IMR-90 (cell line): ENCODE results near the gene NOS3. TPM values are rescaled to one million over a fixed set of nuclear protein-coding genes. Genes with fewer than 3 reads are reported as not detected.

Experiments used
- ATAC-seq: fragments of 200-7000 bp; cut with Tn5 transposase; 2 replicates; pipeline ENCODE4 v1.9.1; 2020; ENCODE audit warnings: low read depth, mild to moderate bottlenecking, moderate library complexity
- BruUV-seq: library from RNA; stranded (reverse); fragments of 400-500 nt; replicated peaks from 2 replicates; lab custom pipeline; 2021; lab: Mats Ljungman, UMichigan
- CTCF ChIA-PET: fragments of 300-600 bp; formaldehyde crosslinking; extraction: SDS; loops from one replicate; lab custom pipeline; 2021; ENCODE audit warnings: antibody characterized with exemption; lab: Yijun Ruan, JAX
- POLR2A ChIA-PET: fragments of 300-600 bp; sonication (Branson Sonifier 250); formaldehyde crosslinking; loops from one replicate; lab custom pipeline; 2022; ENCODE audit warnings: antibody characterized with exemption; ENCODE audit not compliant: unreplicated experiment; lab: Charles Lee
- DNase-seq: peaks from one replicate; pipeline ENCODE4 v3.0.0; 2013
- H2AFZ ChIP-seq: replicated peaks from 2 replicates; pipeline ENCODE3; 2013; ENCODE audit warnings: low read length, mild to moderate bottlenecking; ENCODE audit not compliant: poor library complexity
- H2AK5ac ChIP-seq: 2 replicates; pipeline ENCODE4 v1.6.1; 2013; ENCODE audit warnings: low read depth, low read length, inconsistent platforms
- H2AK9ac ChIP-seq: replicated peaks from 2 replicates; pipeline ENCODE3; 2013; ENCODE audit warnings: mild to moderate bottlenecking, low read depth, low read length, moderate library complexity; ENCODE audit not compliant: poor library complexity
- H2BK120ac ChIP-seq: 2 replicates; pipeline ENCODE4 v1.6.1; 2013; ENCODE audit warnings: low read depth, low read length, inconsistent platforms
- H2BK15ac ChIP-seq: 3 replicates; pipeline ENCODE4 v1.6.1; 2013; ENCODE audit warnings: low read depth, low read length, inconsistent platforms
- H2BK20ac ChIP-seq: 2 replicates; pipeline ENCODE4 v1.6.1; 2013; ENCODE audit warnings: low read depth, mild to moderate bottlenecking, inconsistent platforms, low read length, moderate library complexity
- H2BK5ac ChIP-seq: 2 replicates; pipeline ENCODE4 v1.6.1; 2013; ENCODE audit warnings: mild to moderate bottlenecking, low read depth, low read length, inconsistent platforms; ENCODE audit not compliant: poor library complexity, severe bottlenecking
- H3K14ac ChIP-seq: replicated peaks from 2 replicates; pipeline ENCODE4 v1.6.1; 2013; ENCODE audit warnings: low read depth, low read length, inconsistent platforms
- H3K18ac ChIP-seq: 2 replicates; pipeline ENCODE4 v1.6.1; 2013; ENCODE audit warnings: low read depth, low read length, control low read depth
- H3K23ac ChIP-seq: 2 replicates; pipeline ENCODE4 v1.6.1; 2013; ENCODE audit warnings: low read depth, low read length, inconsistent platforms
- H3K27ac ChIP-seq: 2 replicates; pipeline ENCODE4 v1.5.1; 2013; ENCODE audit warnings: mild to moderate bottlenecking, control low read depth, low read length; ENCODE audit not compliant: insufficient read depth
- H3K27me3 ChIP-seq: 2 replicates; pipeline ENCODE4 v1.6.1; 2013; ENCODE audit warnings: low read length; ENCODE audit not compliant: control insufficient read depth, insufficient read depth
- H3K36me3 ChIP-seq: 2 replicates; pipeline ENCODE4 v1.6.1; 2013; ENCODE audit warnings: low read length, mixed read lengths; ENCODE audit not compliant: control insufficient read depth, insufficient read depth
- H3K4ac ChIP-seq: 2 replicates; pipeline ENCODE4 v1.6.1; 2013; ENCODE audit warnings: low read depth, low read length, inconsistent platforms
- H3K4me1 ChIP-seq: 2 replicates; pipeline ENCODE4 v1.6.1; 2013; ENCODE audit warnings: low read length, mixed read lengths; ENCODE audit not compliant: control insufficient read depth, insufficient read depth
- H3K4me2 ChIP-seq: 2 replicates; pipeline ENCODE4 v1.6.1; 2013; ENCODE audit warnings: low read depth, mild to moderate bottlenecking, control low read depth, low read length, moderate library complexity
- H3K4me3 ChIP-seq: 2 replicates; pipeline ENCODE4 v1.5.1; 2013; ENCODE audit warnings: low read depth, mild to moderate bottlenecking, control low read depth, low read length, moderate library complexity; ENCODE audit not compliant: insufficient read depth
- H3K56ac ChIP-seq: 2 replicates; pipeline ENCODE4 v1.6.1; 2013; ENCODE audit warnings: low read length, inconsistent platforms; ENCODE audit not compliant: insufficient read depth; ENCODE audit errors: extremely low read depth
- H3K79me1 ChIP-seq, 2 experiments: 2 replicates each; pipeline ENCODE4 v1.6.1; 2013; ENCODE audit warnings: low read length in 2 of 2, inconsistent platforms in 1 of 2, low read depth in 1 of 2
- H3K9ac ChIP-seq: 2 replicates; pipeline ENCODE4 v1.6.1; 2013; ENCODE audit warnings: low read depth, low read length, control low read depth
- H3K9me1 ChIP-seq: 2 replicates; pipeline ENCODE4 v1.6.1; 2013; ENCODE audit warnings: low read length, inconsistent platforms; ENCODE audit not compliant: insufficient read depth
- H3K9me3 ChIP-seq: 2 replicates; pipeline ENCODE4 v1.6.1; 2013; ENCODE audit warnings: low read length; ENCODE audit not compliant: control insufficient read depth, insufficient read depth
- H4K20me1 ChIP-seq: 2 replicates; pipeline ENCODE4 v1.6.1; 2013; ENCODE audit warnings: low read length, inconsistent platforms; ENCODE audit not compliant: insufficient read depth
- H4K5ac ChIP-seq: 2 replicates; pipeline ENCODE4 v1.6.1; 2013; ENCODE audit warnings: mild to moderate bottlenecking, low read depth, low read length, control low read depth
- H4K8ac ChIP-seq, 2 experiments: 2 replicates each; pipeline ENCODE4 v1.6.1; 2013; ENCODE audit warnings: low read depth in 2 of 2, low read length in 2 of 2, control low read depth in 1 of 2, inconsistent platforms in 1 of 2
- H4K91ac ChIP-seq: 2 replicates; pipeline ENCODE4 v1.6.1; 2013; ENCODE audit warnings: low read depth, low read length, inconsistent platforms; ENCODE audit not compliant: insufficient read depth
- BHLHE40 ChIP-seq: fragments of 150-350 bp; IDR thresholded peaks from 2 replicates; pipeline ENCODE4 v1.6.1; 2016; ENCODE audit warnings: mild to moderate bottlenecking, low read depth, low read length
- CEBPB ChIP-seq: IDR thresholded peaks from 2 replicates; pipeline ENCODE4 v1.6.1; 2012; ENCODE audit warnings: low read depth, low read length, improper control_type of control experiment
- CHD1 ChIP-seq: IDR thresholded peaks from 2 replicates; pipeline ENCODE4 v1.6.1; 2012; ENCODE audit warnings: low read depth, low read length, improper control_type of control experiment
- FOS ChIP-seq: fragments of 150-350 bp; IDR thresholded peaks from 2 replicates; pipeline ENCODE4 v1.6.1; 2016; ENCODE audit warnings: low read depth, low read length
- MAFK ChIP-seq: IDR thresholded peaks from 2 replicates; pipeline ENCODE4 v1.6.1; 2012; ENCODE audit warnings: low read depth, low read length, improper control_type of control experiment
- MAZ ChIP-seq: IDR thresholded peaks from 2 replicates; pipeline ENCODE4 v1.6.1; 2012; ENCODE audit warnings: low read depth, mild to moderate bottlenecking, low read length, improper control_type of control experiment, moderate library complexity, borderline replicate concordance
- NFE2L2 ChIP-seq: fragments of 150-350 bp; IDR thresholded peaks from 2 replicates; pipeline ENCODE4 v1.6.1; 2016; ENCODE audit warnings: low read depth, mild to moderate bottlenecking, low read length
- POLR2A ChIP-seq: IDR thresholded peaks from 2 replicates; pipeline ENCODE4 v1.6.1; 2012; ENCODE audit warnings: mild to moderate bottlenecking, low read depth, low read length
- SMC3 ChIP-seq: fragments of 150-350 bp; IDR thresholded peaks from 2 replicates; pipeline ENCODE4 v1.6.1; 2016; ENCODE audit warnings: low read depth, mild to moderate bottlenecking, antibody characterized with exemption, low read length, moderate library complexity
- WGBS, 2 experiments: methylation state at CpG; one replicate each; pipeline versions ENCODE4 v1.1.5 to v1.1.7; 2013; ENCODE audit warnings: missing lambda C conversion rate in 2 of 2; ENCODE audit not compliant: insufficient read length in 1 of 2; ENCODE audit errors: extremely low coverage in 2 of 2; 5-methylcytosine and 5-hydroxymethylcytosine counted together
- dilution Hi-C: fragments of 300-500 bp; cut with HindIII; formaldehyde crosslinking; loops from one replicate; pipeline ENCODE4 v1.14.3; 2018; ENCODE audit warnings: low sequenced_read_pairs; ENCODE audit not compliant: unreplicated experiment
- in situ Hi-C: fragments of 300-500 bp; cut with MboI; formaldehyde crosslinking; loops from 3 replicates; pipeline ENCODE4 v1.14.3; 2019; ENCODE audit warnings: low sequenced_read_pairs, inconsistent platforms, mixed read lengths
- intact Hi-C: fragments of 100-400 bp; cut with micrococcal nuclease; formaldehyde crosslinking; loops from 2 replicates; pipeline ENCODE4 v1.10.0; 2022
- polyA plus RNA-seq, 3 experiments: library from polyadenylated mRNA; depleted of rRNA; stranded (reverse); fragments of >200 nt; gene quantifications; 2 replicates each; pipeline ENCODE4 v1.2.3, GENCODE V29; 2012; ENCODE audit warnings: low replicate concordance in 1 of 3
- total RNA-seq: library from RNA; depleted of rRNA; stranded (reverse); fragments of >200 nt; gene quantifications from 2 replicates; pipeline ENCODE4 v1.2.3, GENCODE V29; 2012
- TF ChIP-seq, protein P1 (sequence below): fragments of 150-350 bp; IDR thresholded peaks from 2 replicates; pipeline ENCODE4 v1.6.1; 2016; ENCODE audit warnings: low read depth, mild to moderate bottlenecking, low read length, moderate library complexity, borderline replicate concordance
- TF ChIP-seq, protein P2 (sequence below): fragments of 150-350 bp; IDR thresholded peaks from 2 replicates; pipeline ENCODE4 v1.6.1; 2017; ENCODE audit warnings: mild to moderate bottlenecking, antibody characterized with exemption, low read length, low read depth
- TF ChIP-seq, protein P3 (sequence below): conservative IDR thresholded peaks from 2 replicates; pipeline ENCODE4 v1.5.1; 2012; ENCODE audit warnings: mild to moderate bottlenecking, low read depth, low read length, improper control_type of control experiment

The NOS3 gene
- total and polyA plus RNA-seq, 2 of the 4 experiments (the other 2 are of a cell fraction) = 0.72 to 2.0 TPM

DNA sequence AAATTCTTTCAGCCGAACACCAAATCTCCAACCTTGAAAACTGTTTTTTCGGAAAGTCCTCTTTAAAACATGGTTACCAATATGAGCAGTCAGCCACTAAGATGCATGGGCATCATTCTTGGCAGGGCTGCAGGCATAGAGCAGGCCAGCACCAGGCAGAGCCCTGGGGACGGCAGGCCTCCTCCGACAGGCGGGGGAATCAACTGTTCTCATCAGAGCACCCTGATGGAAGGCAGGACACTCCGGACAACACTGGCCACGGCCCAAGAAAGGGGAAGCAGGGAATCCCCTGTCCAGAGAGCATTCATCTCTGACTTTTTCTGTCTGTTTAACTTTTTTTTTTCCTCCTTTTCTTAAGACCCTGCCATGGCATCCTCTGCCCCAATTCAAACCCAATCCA lies 1.4 kb upstream of the NOS3 start:
- Histone ChIP-seq H3K27ac (no peak overlapping the region), H3K14ac (no peak overlapping the region), H4K8ac (no peak overlapping the region), H3K9me3 (peaks cover 10% of the 10 kb centered on the region), H4K91ac (no peak overlapping the region), H4K20me1 (no peaks in the 10 kb centered on the region), H3K4me2 (no peak overlapping the region), H3K18ac (no peak overlapping the region), H2BK15ac (no peak overlapping the region), H3K23ac (no peak overlapping the region), H3K4me3 (no peak overlapping the region), H3K4ac (no peak overlapping the region), H3K4me1 (no peaks in the 10 kb centered on the region; the same call in 1 of the 2 replicates), H2AK9ac (no peak overlapping the region), H2BK20ac (no peak overlapping the region), H3K27me3 (peaks cover 6% of the 10 kb centered on the region; the same call in 1 of the 2 replicates), H3K36me3 (no peaks in the 10 kb centered on the region), H3K79me1 (no peaks in the 10 kb centered on the region), H3K56ac (no peak overlapping the region), H2BK5ac (no peak overlapping the region), H3K9me1 (no peaks in the 10 kb centered on the region), H2BK120ac (no peak overlapping the region), H4K5ac (no peak overlapping the region), H2AFZ (no peak overlapping the region), H3K9ac (no peak overlapping the region), H2AK5ac (no peak overlapping the region)
- BruUV-seq = no TSS peak
- dilution Hi-C loops (no loop called here), in situ Hi-C loops (loop anchor here (5.0 to 25.0 kb wide), 3 partner anchors 87 to 577 kb away; a partner anchor contains a TSS), intact Hi-C loops (no loop called here)
- ChIA-PET POLR2A (no interaction called here), CTCF (interaction anchor here (0.6 to 1.6 kb wide), 6 partner anchors 9 to 117 kb away, joined by 3 to 6 read pairs (median 4); no protein-coding TSS in a partner anchor)
- ATAC-seq = no peak
- DNase-seq = no peak
- TF ChIP-seq CEBPB (no peak), CHD1 (no peak), FOS (no peak), POLR2A (no peak), SMC3 (no peak), NFE2L2 (no peak), MAZ (no peak), MAFK (no peak), BHLHE40 (no peak)
- TF ChIP-seq, protein P1, sequence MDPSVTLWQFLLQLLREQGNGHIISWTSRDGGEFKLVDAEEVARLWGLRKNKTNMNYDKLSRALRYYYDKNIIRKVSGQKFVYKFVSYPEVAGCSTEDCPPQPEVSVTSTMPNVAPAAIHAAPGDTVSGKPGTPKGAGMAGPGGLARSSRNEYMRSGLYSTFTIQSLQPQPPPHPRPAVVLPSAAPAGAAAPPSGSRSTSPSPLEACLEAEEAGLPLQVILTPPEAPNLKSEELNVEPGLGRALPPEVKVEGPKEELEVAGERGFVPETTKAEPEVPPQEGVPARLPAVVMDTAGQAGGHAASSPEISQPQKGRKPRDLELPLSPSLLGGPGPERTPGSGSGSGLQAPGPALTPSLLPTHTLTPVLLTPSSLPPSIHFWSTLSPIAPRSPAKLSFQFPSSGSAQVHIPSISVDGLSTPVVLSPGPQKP = no peak
- TF ChIP-seq, protein P2, sequence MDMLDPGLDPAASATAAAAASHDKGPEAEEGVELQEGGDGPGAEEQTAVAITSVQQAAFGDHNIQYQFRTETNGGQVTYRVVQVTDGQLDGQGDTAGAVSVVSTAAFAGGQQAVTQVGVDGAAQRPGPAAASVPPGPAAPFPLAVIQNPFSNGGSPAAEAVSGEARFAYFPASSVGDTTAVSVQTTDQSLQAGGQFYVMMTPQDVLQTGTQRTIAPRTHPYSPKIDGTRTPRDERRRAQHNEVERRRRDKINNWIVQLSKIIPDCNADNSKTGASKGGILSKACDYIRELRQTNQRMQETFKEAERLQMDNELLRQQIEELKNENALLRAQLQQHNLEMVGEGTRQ = no peak
- TF ChIP-seq, protein P3, sequence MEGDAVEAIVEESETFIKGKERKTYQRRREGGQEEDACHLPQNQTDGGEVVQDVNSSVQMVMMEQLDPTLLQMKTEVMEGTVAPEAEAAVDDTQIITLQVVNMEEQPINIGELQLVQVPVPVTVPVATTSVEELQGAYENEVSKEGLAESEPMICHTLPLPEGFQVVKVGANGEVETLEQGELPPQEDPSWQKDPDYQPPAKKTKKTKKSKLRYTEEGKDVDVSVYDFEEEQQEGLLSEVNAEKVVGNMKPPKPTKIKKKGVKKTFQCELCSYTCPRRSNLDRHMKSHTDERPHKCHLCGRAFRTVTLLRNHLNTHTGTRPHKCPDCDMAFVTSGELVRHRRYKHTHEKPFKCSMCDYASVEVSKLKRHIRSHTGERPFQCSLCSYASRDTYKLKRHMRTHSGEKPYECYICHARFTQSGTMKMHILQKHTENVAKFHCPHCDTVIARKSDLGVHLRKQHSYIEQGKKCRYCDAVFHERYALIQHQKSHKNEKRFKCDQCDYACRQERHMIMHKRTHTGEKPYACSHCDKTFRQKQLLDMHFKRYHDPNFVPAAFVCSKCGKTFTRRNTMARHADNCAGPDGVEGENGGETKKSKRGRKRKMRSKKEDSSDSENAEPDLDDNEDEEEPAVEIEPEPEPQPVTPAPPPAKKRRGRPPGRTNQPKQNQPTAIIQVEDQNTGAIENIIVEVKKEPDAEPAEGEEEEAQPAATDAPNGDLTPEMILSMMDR = no peak
- WGBS, 2 experiments = 61% methylated on average over 4 of the region's 7 CpGs; no CpG with 5 or more reads in 1 of the 2 experiments
